Keratinocyte (primary cell): Measurements from ENCODE around the gene KLHL25.

Experiments
- CTCF ChIP-seq, 3 experiments: IDR thresholded peaks in 1 of 3; conservative IDR thresholded peaks in 1 of 3; optimal IDR thresholded peaks in 1 of 3; 2 replicates in 2 of 3; 3 replicates in 1 of 3; pipeline versions ENCODE3 to v1.5.1; 2011; ENCODE audit warnings: low read length in 3 of 3, mild to moderate bottlenecking in 3 of 3, moderate library complexity in 2 of 3, control low read depth in 1 of 3, inconsistent platforms in 1 of 3; ENCODE audit not compliant: insufficient read depth in 2 of 3; ENCODE audit errors: extremely low read depth in 1 of 3
- EZH2 ChIP-seq: IDR thresholded peaks from one replicate; pipeline ENCODE4 v1.6.1; 2012; ENCODE audit warnings: inconsistent platforms, mild to moderate bottlenecking, low read length, moderate library complexity

GRCh38 chr15:85762039-85762755, 32.5 kb downstream of the KLHL25 start:
- no peak for TF ChIP-seq CTCF (optimal IDR thresholded peaks at IDR 0.05 in 1 of 3, IDR thresholded peaks at IDR 0.05 in 1 of 3, conservative IDR thresholded peaks at IDR 0.05 in 1 of 3; ENCODE audit: extremely low read depth in 1 of 3, insufficient read depth in 2 of 3, low read length in 3 of 3)
- no peak for TF ChIP-seq EZH2
